SU-DHL-6 (cell line): ENCODE measurements around the gene ADAMTS4.

Experiments used
- H2AFZ ChIP-seq: fragments of 200-600 bp; sonication (generic); 2 replicates; pipeline ENCODE4 v1.6.1; 2014; ENCODE audit warnings: low read depth, mild to moderate bottlenecking, moderate library complexity, mixed read lengths, antibody characterized with exemption, low read length; ENCODE audit not compliant: severe bottlenecking
- H3F3A ChIP-seq: fragments of 200-600 bp; shearing (Covaris generic); 2 replicates; pipeline ENCODE4 v1.6.0; 2016; ENCODE audit warnings: antibody characterized with exemption, mild to moderate bottlenecking; ENCODE audit not compliant: insufficient read depth
- H3K27ac ChIP-seq: fragments of 200-600 bp; sonication (generic); 2 replicates; pipeline ENCODE4 v1.5.1; 2016; ENCODE audit warnings: low read depth, mild to moderate bottlenecking, low read length, moderate library complexity, mixed read lengths
- H3K27me3 ChIP-seq: fragments of 200-600 bp; sonication (generic), shearing (Covaris generic); 2 replicates; pipeline ENCODE4 v1.6.0; 2014; ENCODE audit warnings: mild to moderate bottlenecking, low read length
- H3K36me3 ChIP-seq: fragments of 200-600 bp; sonication (generic); 2 replicates; pipeline ENCODE4 v1.6.1; 2014; ENCODE audit warnings: mild to moderate bottlenecking, low read length, mixed read lengths
- H3K4me2 ChIP-seq: fragments of 300-600, 200-600 bp; shearing (Covaris generic), sonication (generic); 2 replicates; pipeline ENCODE4 v1.6.0; 2014; ENCODE audit warnings: low read length, low read depth, mild to moderate bottlenecking; ENCODE audit not compliant: poor library complexity, severe bottlenecking
- H3K4me3 ChIP-seq: fragments of 200-600 bp; sonication (generic); 2 replicates; pipeline ENCODE4 v1.5.1; 2014; ENCODE audit warnings: antibody characterized with exemption, low read length, mild to moderate bottlenecking, mixed read lengths; ENCODE audit not compliant: insufficient read depth, poor library complexity, severe bottlenecking
- H3K79me2 ChIP-seq: fragments of 200-600 bp; sonication (generic); 2 replicates; pipeline ENCODE4 v1.6.1; 2014; ENCODE audit warnings: mild to moderate bottlenecking, low read length, moderate library complexity; ENCODE audit not compliant: insufficient read depth
- H3K9ac ChIP-seq: fragments of 200-600 bp; sonication (generic); 2 replicates; pipeline ENCODE4 v1.7.0; 2014; ENCODE audit warnings: mild to moderate bottlenecking, low read length
- H3K9me2 ChIP-seq: fragments of 200-600 bp; sonication (generic); replicated peaks from 2 replicates; pipeline ENCODE4 v1.6.1; 2014; ENCODE audit warnings: low read length; ENCODE audit not compliant: insufficient read depth
- H3K9me3 ChIP-seq: fragments of 200-600 bp; sonication (generic); 2 replicates; pipeline ENCODE4 v1.6.1; 2014; ENCODE audit warnings: low read length, mixed read lengths; ENCODE audit not compliant: insufficient read depth
- H4K20me1 ChIP-seq: fragments of 200-600 bp; sonication (generic); 2 replicates; pipeline ENCODE4 v1.6.1; 2014; ENCODE audit warnings: low read depth, mild to moderate bottlenecking, antibody characterized with exemption, low read length, moderate library complexity, mixed read lengths
- CTCF ChIP-seq: fragments of 200-600 bp; sonication (generic); IDR thresholded peaks from one replicate; pipeline ENCODE4 v1.5.1; 2017; ENCODE audit warnings: antibody characterized with exemption, mild to moderate bottlenecking, low read length, moderate library complexity; ENCODE audit not compliant: insufficient read depth, poor library complexity, severe bottlenecking
- EZH2phosphoT487 ChIP-seq: fragments of 200-600 bp; sonication (generic), shearing (Covaris generic); conservative IDR thresholded peaks from 2 replicates; pipeline ENCODE4 v1.6.1; 2018; ENCODE audit warnings: mild to moderate bottlenecking, antibody characterized with exemption, low read length, moderate library complexity, mixed read lengths

ADAMTS4 gene

DNA sequence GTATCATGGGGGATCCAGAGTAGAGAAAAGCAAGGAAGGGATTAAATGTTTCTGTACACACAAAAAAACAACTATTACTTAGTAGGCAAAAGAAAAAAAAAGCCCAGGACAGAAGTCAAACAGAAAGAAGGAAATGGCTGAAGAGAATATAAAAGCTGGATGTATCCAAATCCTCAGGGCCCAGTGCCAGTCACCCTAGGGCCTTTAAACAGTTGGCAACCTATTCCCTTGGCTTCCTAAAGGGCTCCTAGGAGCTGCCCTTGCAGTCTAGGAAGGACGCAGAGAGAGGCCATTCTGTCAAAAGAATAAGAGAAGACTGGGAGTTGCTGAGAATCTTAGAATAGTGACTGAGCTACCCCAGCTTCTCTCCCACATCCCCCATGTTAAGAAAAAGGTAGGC is 26.5 kb downstream of the ADAMTS4 start:
- Histone ChIP-seq H3K27ac (no peak overlapping the region), H3K4me2 (no peak overlapping the region), H3K27me3 (no peaks in the 10 kb centered on the region), H3F3A (0 out of 2 replicates have a peak, but pooled peaks cover 4% of the 10 kb centered on the region), H3K9me2 (no peaks in the 10 kb centered on the region), H3K9ac (no peak overlapping the region), H3K79me2 (no peaks in the 10 kb centered on the region; the same call in 1 of the 2 replicates), H2AFZ (no peak overlapping the region), H3K36me3 (no peaks in the 10 kb centered on the region), H4K20me1 (no peaks in the 10 kb centered on the region), H3K4me3 (no peak overlapping the region), H3K9me3 (no peaks in the 10 kb centered on the region)
- no peak for TF ChIP-seq EZH2phosphoT487
- no peak for TF ChIP-seq CTCF

DNA sequence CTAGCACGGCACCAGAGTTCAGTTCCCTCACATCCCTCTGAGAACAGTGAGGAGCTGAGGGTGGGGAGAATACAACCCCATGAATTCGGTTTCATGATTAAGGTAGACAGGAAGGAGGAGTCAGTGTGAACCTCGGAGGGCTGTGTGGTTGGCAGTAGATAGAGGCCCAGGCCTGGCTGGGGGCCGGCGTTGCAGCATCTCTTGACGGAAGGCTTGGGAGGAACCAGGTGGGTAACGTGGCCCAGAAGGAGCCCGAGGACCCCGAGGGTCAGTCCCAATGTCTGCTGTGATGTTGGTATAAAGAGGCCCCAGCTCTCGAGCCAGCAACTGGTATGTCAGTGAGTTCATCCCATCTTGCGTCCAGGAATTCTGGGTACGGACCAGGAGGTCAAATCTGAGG is 27.2 kb downstream of the ADAMTS4 start:
- Histone ChIP-seq H3K27ac (no peak overlapping the region), H3K27me3 (no peaks in the 10 kb centered on the region), H4K20me1 (no peaks in the 10 kb centered on the region), H3K9me3 (no peaks in the 10 kb centered on the region), H3K4me3 (no peak overlapping the region), H3K36me3 (no peaks in the 10 kb centered on the region), H3K9me2 (no peaks in the 10 kb centered on the region), H2AFZ (no peak overlapping the region), H3F3A (0 out of 2 replicates have a peak, but pooled peaks cover 4% of the 10 kb centered on the region), H3K79me2 (no peaks in the 10 kb centered on the region; the same call in 1 of the 2 replicates), H3K4me2 (no peak overlapping the region), H3K9ac (no peak overlapping the region)
- TF ChIP-seq EZH2phosphoT487 (no peak), CTCF (no peak)

GRCh38 chr1:161171191-161171590 is 27.7 kb downstream of the ADAMTS4 start:
- no peaks in the 10 kb centered on the region; the same call in 1 of the 2 replicates for H3K79me2 ChIP-seq
- no peak for TF ChIP-seq CTCF
- no peak for TF ChIP-seq EZH2phosphoT487

More at GRCh38 chr1:161171191-161171590, 27.7 kb downstream of the ADAMTS4 start:
- H3K36me3 ChIP-seq, result no peaks in the 10 kb centered on the region
- H3K4me2 ChIP-seq, result no peak overlapping the region
- no peaks in the 10 kb centered on the region for H3K9me2 ChIP-seq
- no peak overlapping the region for H3K9ac ChIP-seq
- H3F3A ChIP-seq, result 0 out of 2 replicates have a peak, but pooled peaks cover under 1% of the 10 kb centered on the region
- H3K4me3 ChIP-seq, result no peak overlapping the region
- no peaks in the 10 kb centered on the region for H4K20me1 ChIP-seq
- H2AFZ ChIP-seq, result no peak overlapping the region
- H3K9me3 ChIP-seq, result no peaks in the 10 kb centered on the region
- H3K27me3 ChIP-seq, result no peaks in the 10 kb centered on the region
- H3K27ac ChIP-seq, result no peak overlapping the region
